Amygdala (tissue), 56 donors: ENCODE data around the gene TNRC18.
A peak's percentile ranks its signal among the peaks of the same experiment; 100 is the strongest.

Experiments used
- DNase-seq, 56 donors: peaks; one replicate each; lab custom pipeline; 2025; lab: John Stamatoyannopoulos, UW

TNRC18 gene

GRCh38 chr7:5359344-5359743, 64.3 kb downstream of the TNRC18 start:
- no peak for DNase-seq

- no peak for DNase-seq
Measured at GRCh38 chr7:5357951-5358350, 65.7 kb downstream of the TNRC18 start.

- DNase-seq: no peak
Measured at GRCh38 chr7:5356751-5357119, 66.9 kb downstream of the TNRC18 start.

GRCh38 chr7:5354460-5355232, 69.0 kb downstream of the TNRC18 start:
- DNase-seq: peak in 6 of 56 donors; percentile 4 to 16 (median 16)

GRCh38 chr7:5352440-5353010, 71.1 kb downstream of the TNRC18 start:
- no peak for DNase-seq

- peak in 1 of 56 donors; percentile 14 for DNase-seq
Measured at GRCh38 chr7:5351507-5352265, 71.9 kb downstream of the TNRC18 start.

- DNase-seq: no peak
Measured at GRCh38 chr7:5350600-5351385, 72.8 kb downstream of the TNRC18 start.

GRCh38 chr7:5350174-5350463, 73.5 kb downstream of the TNRC18 start:
- no peak for DNase-seq

GRCh38 chr7:5349437-5350173, 74.0 kb downstream of the TNRC18 start:
- no peak for DNase-seq

GRCh38 chr7:5349005-5349380, 74.6 kb downstream of the TNRC18 start:
- DNase-seq: no peak

- DNase-seq: peak in 12 of 56 donors; percentile 16 to 40 (median 29)
Measured at GRCh38 chr7:5348134-5349004, 75.3 kb downstream of the TNRC18 start.

GRCh38 chr7:5345671-5346070, 78.0 kb downstream of the TNRC18 start:
- DNase-seq: no peak

GRCh38 chr7:5345171-5345570, 78.5 kb downstream of the TNRC18 start:
- DNase-seq: no peak

- DNase-seq: no peak
Measured at GRCh38 chr7:5344342-5344741, 79.3 kb downstream of the TNRC18 start.

- DNase-seq: no peak
Measured at GRCh38 chr7:5343884-5344283, 79.8 kb downstream of the TNRC18 start.

- no peak for DNase-seq
Measured at GRCh38 chr7:5342631-5343030, 81.0 kb downstream of the TNRC18 start.

- no peak for DNase-seq
Measured at GRCh38 chr7:5339955-5340354, 83.7 kb downstream of the TNRC18 start.

GRCh38 chr7:5337047-5337446, 86.6 kb downstream of the TNRC18 start:
- no peak for DNase-seq

GRCh38 chr7:5334671-5335070, 89.0 kb downstream of the TNRC18 start:
- DNase-seq: peak in 1 of 56 donors; percentile 20
